ENCODE results near the gene NEK10. TPM values are rescaled to one million over a fixed set of nuclear protein-coding genes. Genes with fewer than 3 reads are reported as not detected.
A peak's percentile ranks its signal among the peaks of the same experiment; 100 is the strongest.

The NEK10 gene
- total RNA-seq, 1 donor from 2014 or later: 1.3 TPM

- DNase-seq (ENCODE audit: low read depth in 2 of 2): no peak
Measured at GRCh38 chr3:27176256-27176655, 192.9 kb downstream of the NEK10 start.

GRCh38 chr3:27174530-27174929 lies 194.7 kb downstream of the NEK10 start:
- no peak for DNase-seq (ENCODE audit: low read depth in 2 of 2)

GRCh38 chr3:27171113-27171512 lies 198.1 kb downstream of the NEK10 start:
- no peak for DNase-seq (ENCODE audit: low read depth in 2 of 2)

- DNase-seq (ENCODE audit: low read depth in 2 of 2): no peak
Measured at GRCh38 chr3:27166888-27167287, 202.3 kb downstream of the NEK10 start.

- no peak for DNase-seq (ENCODE audit: low read depth in 2 of 2)
Measured at GRCh38 chr3:27165321-27165721, 203.9 kb downstream of the NEK10 start.

GRCh38 chr3:27160779-27161287 lies 208.3 kb downstream of the NEK10 start:
- DNase-seq (ENCODE audit: low read depth in 2 of 2): no peak

- DNase-seq (ENCODE audit: low read depth in 2 of 2): no peak
Measured at GRCh38 chr3:27160146-27160545, 209.0 kb downstream of the NEK10 start.

- peak; percentile 26 to 90 for DNase-seq (ENCODE audit: low read depth in 2 of 2)
Measured at GRCh38 chr3:27147215-27147614, 222.0 kb downstream of the NEK10 start.

GRCh38 chr3:27146786-27147185 lies 222.4 kb downstream of the NEK10 start:
- DNase-seq (ENCODE audit: low read depth in 2 of 2): peak; percentile 9 to 82

- no peak for DNase-seq (ENCODE audit: low read depth in 2 of 2)
Measured at GRCh38 chr3:27145719-27146118, 223.5 kb downstream of the NEK10 start.

- DNase-seq (ENCODE audit: low read depth in 2 of 2): no peak
Measured at GRCh38 chr3:27141668-27142067, 227.5 kb downstream of the NEK10 start.

GRCh38 chr3:27138562-27138961 lies 230.6 kb downstream of the NEK10 start:
- DNase-seq (ENCODE audit: low read depth in 2 of 2): no peak

- no peak for DNase-seq (ENCODE audit: low read depth in 2 of 2)
Measured at GRCh38 chr3:27138005-27138404, 231.2 kb downstream of the NEK10 start.

- DNase-seq (ENCODE audit: low read depth in 2 of 2): peak; percentile 50 to 76
Measured at GRCh38 chr3:27134171-27134796, 234.9 kb downstream of the NEK10 start.

- no peak for DNase-seq (ENCODE audit: low read depth in 2 of 2)
Measured at GRCh38 chr3:27133060-27133459, 236.1 kb downstream of the NEK10 start.

GRCh38 chr3:27130796-27131195 lies 238.4 kb downstream of the NEK10 start:
- no peak for DNase-seq (ENCODE audit: low read depth in 2 of 2)

- DNase-seq (ENCODE audit: low read depth in 2 of 2): no peak
Measured at GRCh38 chr3:27127879-27128278, 241.3 kb downstream of the NEK10 start.

GRCh38 chr3:27127195-27127594 lies 242.0 kb downstream of the NEK10 start:
- no peak for DNase-seq (ENCODE audit: low read depth in 2 of 2)

GRCh38 chr3:27125821-27126501 lies 243.2 kb downstream of the NEK10 start:
- DNase-seq (ENCODE audit: low read depth in 2 of 2): no peak

- no peak for DNase-seq (ENCODE audit: low read depth in 2 of 2)
Measured at GRCh38 chr3:27119639-27120038, 249.5 kb downstream of the NEK10 start.

GRCh38 chr3:27115352-27115751 lies 253.8 kb downstream of the NEK10 start:
- DNase-seq (ENCODE audit: low read depth in 2 of 2): no peak

- no peak for DNase-seq (ENCODE audit: low read depth in 2 of 2)
Measured at GRCh38 chr3:27114684-27115083, 254.5 kb downstream of the NEK10 start.

GRCh38 chr3:27114129-27114528 lies 255.1 kb downstream of the NEK10 start:
- DNase-seq (ENCODE audit: low read depth in 2 of 2): no peak

Measured in dermis microvascular lymphatic vessel endothelial cell (primary cell).